ENCODE measurements around the gene RNF8. TPM values are rescaled to one million over a fixed set of nuclear protein-coding genes. Genes with fewer than 3 reads are reported as not detected.

RNF8 gene
- total and polyA plus RNA-seq, 10 of the 15 experiments (the other 5 are each of a cell fraction or from before 2014, with no cell fraction given): 7.8 to 30.2 (median 23.3) TPM

GRCh38 chr6:37313723-37314486 is 39.9 kb upstream of the RNF8 start:
- ATAC-seq (no peak), FAIRE-seq (no peak), DNase-seq (ENCODE audit: low read depth, low spot score) (no peak)
- TF ChIP-seq EZH2 (IDR thresholded peaks at IDR 0.05; ENCODE audit: borderline replicate concordance, control insufficient read depth, low read depth, low read length): no peak
- no peak for TF ChIP-seq ATF2 (IDR thresholded peaks at IDR 0.05; ENCODE audit: low read length)
- no peak for TF ChIP-seq MEF2A (IDR thresholded peaks at IDR 0.05; ENCODE audit: insufficient read depth, low read depth, low read length)
- TF ChIP-seq MTA2 (IDR thresholded peaks at IDR 0.05; ENCODE audit: low read depth): no peak
- no peak for TF ChIP-seq ETV6 (conservative IDR thresholded peaks at IDR 0.05 in 1 of 2, IDR thresholded peaks at IDR 0.05 in 1 of 2; ENCODE audit: borderline replicate concordance in 1 of 2, low read depth in 1 of 2)
- RAD21 ChIA-PET (ENCODE audit: unreplicated experiment): interaction anchor here (0.7 to 2.2 kb wide), 9 partner anchors 8 to 296 kb away, joined by 3 to 12 read pairs (median 5); partner anchors contain the start of genes TBC1D22B and TMEM217
- Histone ChIP-seq H3K4me1 (ENCODE audit: control insufficient read depth, insufficient read depth, low read length) (peaks cover 19% of the 10 kb centered on the region), H3K27ac (ENCODE audit: control insufficient read depth, insufficient read depth) (no peak overlapping the region), H3K9me3 (replicated peaks; ENCODE audit: control insufficient read depth, insufficient read depth, low read length) (no peaks in the 10 kb centered on the region), H3K9ac (ENCODE audit: control insufficient read depth, insufficient read depth, low read length) (no peak overlapping the region), H2AFZ (ENCODE audit: control insufficient read depth, low read depth, low read length) (no peak overlapping the region), H3K4me2 (ENCODE audit: control insufficient read depth, insufficient read depth) (no peak overlapping the region), H4K20me1 (ENCODE audit: control insufficient read depth, insufficient read depth) (no peaks in the 10 kb centered on the region), H3K27me3 (replicated peaks in 1 of 2; ENCODE audit: control insufficient read depth in 2 of 2, insufficient read depth in 2 of 2, low read length in 1 of 2) (no peaks in the 10 kb centered on the region), H3K36me3 (ENCODE audit: control insufficient read depth in 2 of 2, insufficient read depth in 2 of 2, low read length in 1 of 2) (peaks cover 6 to 24% of the 10 kb centered on the region in 2 experiments), H3K79me2 (ENCODE audit: control insufficient read depth, insufficient read depth, low read length) (no peaks in the 10 kb centered on the region), H3K4me3 (no peak overlapping the region)
- 93% methylated on average over 13 of the region's 13 CpGs for WGBS (ENCODE audit: insufficient coverage, insufficient replicate concordance, low lambda C conversion rate, missing lambda C conversion rate)
- in situ Hi-C loops (cut with MboI): no loop called here
- intact Hi-C loops (cut with micrococcal nuclease; ENCODE audit: unreplicated experiment): no loop called here
- SMC1A ChIA-PET (ENCODE audit: uncharacterized antibody, unreplicated experiment): interaction anchor here (0.8 to 3.8 kb wide), 15 partner anchors 7 to 142 kb away, joined by 3 to 25 read pairs (median 4); no protein-coding TSS in a partner anchor
- POLR2A ChIA-PET: interaction anchor here (0.6 kb wide), 1 partner anchor 39 kb away, joined by 5 read pairs; no protein-coding TSS in a partner anchor
- no TSS peak for BruUV-seq (replicated peaks)
- CTCF ChIA-PET: interaction anchor here (0.7 to 8.8 kb wide), 28 partner anchors 9 to 548 kb away, joined by 3 to 112 read pairs (median 4); partner anchors contain the start of genes TBC1D22B and TMEM217

All from GM12878 (cell line).